PC-9 (cell line): Measurements from ENCODE around the gene PPP4R3A. TPM values are rescaled to one million over a fixed set of nuclear protein-coding genes. Genes with fewer than 3 reads are reported as not detected.

ENCODE experiments used
- BruUV-seq: library from RNA; stranded (reverse); fragments of 400-500 nt; replicated peaks from 2 replicates; lab custom pipeline; 2021; lab: Mats Ljungman, UMichigan
- CTCF ChIA-PET: fragments of 300-600 bp; sonication (Branson Sonifier 250); formaldehyde crosslinking; loops from one replicate; lab custom pipeline; 2022; ENCODE audit warnings: antibody characterized with exemption; lab: Charles Lee
- POLR2A ChIA-PET: fragments of 300-600 bp; sonication (Branson Sonifier 250); formaldehyde crosslinking; loops from one replicate; lab custom pipeline; 2022; ENCODE audit warnings: antibody characterized with exemption; ENCODE audit not compliant: unreplicated experiment; lab: Charles Lee
- DNase-seq, 2 experiments: peaks; one replicate each; pipeline versions ENCODE4 v3.0.0 to v3.0.0-alpha.2; 2015 to 2022; ENCODE audit warnings: mixed read lengths in 1 of 2
- H2AFZ ChIP-seq: fragments of 200-600 bp; sonication (generic); 2 replicates; pipeline ENCODE4 v1.8.1; 2017; ENCODE audit warnings: antibody characterized with exemption
- H3F3A ChIP-seq: fragments of 200-600 bp; sonication (generic); 2 replicates; pipeline ENCODE4 v1.8.1; 2017; ENCODE audit warnings: antibody characterized with exemption, mild to moderate bottlenecking, low read depth; ENCODE audit not compliant: insufficient read depth
- H3K27ac ChIP-seq: fragments of 200-600 bp; sonication (generic); 2 replicates; pipeline ENCODE4 v1.6.1; 2016; ENCODE audit warnings: mixed run types
- H3K27me3 ChIP-seq: fragments of 200-600 bp; sonication (generic); 2 replicates; pipeline ENCODE4 v1.6.1; 2016; ENCODE audit warnings: low read depth, mixed run types; ENCODE audit not compliant: insufficient read depth
- H3K36me3 ChIP-seq: fragments of 200-600 bp; sonication (generic); 2 replicates; pipeline ENCODE4 v1.6.1; 2016; ENCODE audit warnings: low read depth, mixed run types
- H3K4me1 ChIP-seq: fragments of 200-600 bp; sonication (generic); replicated peaks from 2 replicates; pipeline ENCODE4 v1.6.1; 2016; ENCODE audit warnings: mixed run types; ENCODE audit not compliant: insufficient read depth
- H3K4me2 ChIP-seq: fragments of 200-600 bp; sonication (generic); 2 replicates; pipeline ENCODE4 v1.6.1; 2017; ENCODE audit warnings: mixed run types
- H3K4me3 ChIP-seq: fragments of 200-600 bp; sonication (generic); 2 replicates; pipeline ENCODE4 v1.6.1; 2016; ENCODE audit warnings: mixed run types
- H3K79me2 ChIP-seq: fragments of 200-600 bp; sonication (generic); 2 replicates; pipeline ENCODE4 v1.6.1; 2017; ENCODE audit warnings: low read depth, mixed run types
- H3K9me2 ChIP-seq: fragments of 200-600 bp; sonication (generic); 2 replicates; pipeline ENCODE4 v1.8.1; 2017; ENCODE audit warnings: mild to moderate bottlenecking; ENCODE audit not compliant: insufficient read depth
- H3K9me3 ChIP-seq: fragments of 200-600 bp; sonication (generic); 2 replicates; pipeline ENCODE4 v1.8.1; 2016; ENCODE audit warnings: low read depth; ENCODE audit not compliant: insufficient read depth
- H4K20me1 ChIP-seq: fragments of 200-600 bp; sonication (generic); 2 replicates; pipeline ENCODE4 v1.8.1; 2017; ENCODE audit not compliant: insufficient read depth
- CTCF ChIP-seq: fragments of 200-600 bp; sonication (generic); conservative IDR thresholded peaks from 2 replicates; pipeline ENCODE4 v1.6.1; 2017; ENCODE audit warnings: mixed run types, antibody characterized with exemption, mild to moderate bottlenecking, moderate library complexity
- EZH2 ChIP-seq: fragments of 200-600 bp; sonication (generic); IDR thresholded peaks from 2 replicates; pipeline ENCODE4 v1.8.0; 2017; ENCODE audit warnings: antibody characterized with exemption, low read depth
- intact Hi-C: fragments of 100-400 bp; cut with micrococcal nuclease; formaldehyde crosslinking; loops from one replicate; pipeline ENCODE4 v1.10.0; 2022; ENCODE audit not compliant: unreplicated experiment
- total RNA-seq: library from RNA; stranded (reverse); gene quantifications from 2 replicates; pipeline ENCODE4 v1.2.3, GENCODE V29; 2021

PPP4R3A gene
- total RNA-seq, 1 experiment from 2014 or later, result 14.8 TPM

- Histone ChIP-seq H3K27me3 (no peaks in the 10 kb centered on the region), H3K9me3 (no peaks in the 10 kb centered on the region), H3K27ac (no peak overlapping the region), H3K79me2 (no peaks in the 10 kb centered on the region), H3K4me1 (peaks cover 14% of the 10 kb centered on the region), H3F3A (peaks cover 6% of the 10 kb centered on the region; the same call in 1 of the 2 replicates), H2AFZ (no peak overlapping the region), H3K36me3 (no peaks in the 10 kb centered on the region), H4K20me1 (no peaks in the 10 kb centered on the region), H3K9me2 (no peaks in the 10 kb centered on the region), H3K4me2 (no peak overlapping the region), H3K4me3 (no peak overlapping the region)
- intact Hi-C loops, result no loop called here
- TF ChIP-seq EZH2 (no peak), CTCF (no peak)
- CTCF ChIA-PET, result no interaction called here
- no peak for DNase-seq
- no TSS peak for BruUV-seq
- POLR2A ChIA-PET, result no interaction called here
Observed at GRCh38 chr14:91414475-91414833, 95.7 kb downstream of the PPP4R3A start.

GRCh38 chr14:91413547-91414474 is 96.3 kb downstream of the PPP4R3A start:
- no peak for TF ChIP-seq CTCF
- TF ChIP-seq EZH2, result no peak
- DNase-seq, result peak; percentile 50 to 73
- no peaks in the 10 kb centered on the region for H3K27me3 ChIP-seq
- H3K27ac ChIP-seq, result no peak overlapping the region
- H4K20me1 ChIP-seq, result no peaks in the 10 kb centered on the region
- H3K79me2 ChIP-seq, result no peaks in the 10 kb centered on the region
- no peaks in the 10 kb centered on the region for H3K36me3 ChIP-seq
- BruUV-seq, result no TSS peak
- no peak overlapping the region for H3K4me3 ChIP-seq
- no peaks in the 10 kb centered on the region for H3K9me3 ChIP-seq
- no peak overlapping the region for H2AFZ ChIP-seq
- ChIA-PET CTCF (interaction anchor here (0.6 kb wide), 2 partner anchors 47 to 241 kb away, joined by 3 read pairs; no protein-coding TSS in a partner anchor), POLR2A (no interaction called here)
- intact Hi-C loops, result no loop called here
- 0 out of 2 replicates have a peak overlapping the region, but pooled peaks have one; percentile 23 for H3K4me2 ChIP-seq
- H3K4me1 ChIP-seq, result peaks cover 14% of the 10 kb centered on the region
- H3K9me2 ChIP-seq, result no peaks in the 10 kb centered on the region
- H3F3A ChIP-seq, result peaks cover 6% of the 10 kb centered on the region; the same call in 1 of the 2 replicates

GRCh38 chr14:91412939-91413338 is 97.2 kb downstream of the PPP4R3A start:
- BruUV-seq, result no TSS peak
- no peaks in the 10 kb centered on the region for H3K9me3 ChIP-seq
- TF ChIP-seq CTCF (no peak), EZH2 (no peak)
- H2AFZ ChIP-seq, result no peak overlapping the region
- H3K27ac ChIP-seq, result no peak overlapping the region
- ChIA-PET CTCF (no interaction called here), POLR2A (no interaction called here)
- no peaks in the 10 kb centered on the region for H3K27me3 ChIP-seq
- H3F3A ChIP-seq, result no peaks in the 10 kb centered on the region
- H3K79me2 ChIP-seq, result no peaks in the 10 kb centered on the region
- no peak for DNase-seq
- no peak overlapping the region for H3K4me2 ChIP-seq
- H3K4me1 ChIP-seq, result peaks cover 14% of the 10 kb centered on the region
- intact Hi-C loops, result no loop called here
- H3K9me2 ChIP-seq, result no peaks in the 10 kb centered on the region
- H3K4me3 ChIP-seq, result no peak overlapping the region
- no peaks in the 10 kb centered on the region for H3K36me3 ChIP-seq
- no peaks in the 10 kb centered on the region for H4K20me1 ChIP-seq
